ENCODE measurements around the gene NT5DC1.

Gene NT5DC1

DNA sequence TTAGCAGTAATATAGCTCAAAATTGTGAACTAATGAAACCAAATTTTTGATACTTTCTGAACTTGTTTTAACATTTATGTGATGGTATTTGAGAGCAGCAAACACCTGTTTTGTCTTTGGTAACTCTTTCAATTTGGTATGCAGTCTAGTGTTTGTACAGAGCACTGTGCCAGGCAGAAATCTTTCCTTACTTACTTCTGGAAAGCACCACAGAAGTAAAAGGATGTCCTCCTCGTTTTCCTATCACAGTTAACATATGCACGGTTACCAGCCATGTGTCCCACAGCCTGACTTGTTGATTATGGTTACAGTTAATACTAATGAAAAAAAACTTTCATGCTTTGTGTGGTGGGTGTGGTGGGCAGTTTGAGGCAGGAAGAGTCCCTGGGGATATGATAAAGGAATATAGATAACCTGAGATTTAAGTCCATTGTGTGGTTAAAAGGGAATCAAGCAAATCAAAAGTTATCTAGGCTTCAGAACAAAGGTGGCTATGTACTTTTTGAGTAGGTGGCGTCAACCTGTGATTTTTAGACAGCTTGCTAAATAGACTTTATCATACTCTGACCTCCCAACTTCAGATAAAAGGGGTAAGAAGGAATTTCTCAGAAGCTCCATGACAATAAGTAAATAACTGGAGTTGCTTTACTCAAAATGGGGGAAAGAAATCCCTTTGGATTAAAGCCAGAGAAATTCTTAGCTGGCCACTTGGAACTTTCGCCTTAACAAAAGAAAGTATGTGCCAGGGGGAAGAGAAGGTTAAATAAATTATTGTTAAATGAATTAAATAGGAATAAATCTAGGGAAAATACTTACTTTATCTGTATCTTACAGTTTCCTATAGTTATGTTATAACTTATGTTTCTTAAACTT lies 45.4 kb downstream of the NT5DC1 start:
- Histone ChIP-seq H3K9ac (ENCODE audit: low read depth, low read length) (no peak overlapping the region), H3K4me3 (ENCODE audit: low read depth, low read length) (no peak overlapping the region), H3K27me3 (ENCODE audit: control insufficient read depth, insufficient read depth, low read length) (no peaks in the 10 kb centered on the region), H3K9me3 (ENCODE audit: control insufficient read depth, insufficient read depth, low read length) (no peaks in the 10 kb centered on the region), H3K4me1 (ENCODE audit: control insufficient read depth, insufficient read depth, low read length) (no peaks in the 10 kb centered on the region), H3K36me3 (ENCODE audit: control insufficient read depth, insufficient read depth, low read length) (no peaks in the 10 kb centered on the region)

DNA sequence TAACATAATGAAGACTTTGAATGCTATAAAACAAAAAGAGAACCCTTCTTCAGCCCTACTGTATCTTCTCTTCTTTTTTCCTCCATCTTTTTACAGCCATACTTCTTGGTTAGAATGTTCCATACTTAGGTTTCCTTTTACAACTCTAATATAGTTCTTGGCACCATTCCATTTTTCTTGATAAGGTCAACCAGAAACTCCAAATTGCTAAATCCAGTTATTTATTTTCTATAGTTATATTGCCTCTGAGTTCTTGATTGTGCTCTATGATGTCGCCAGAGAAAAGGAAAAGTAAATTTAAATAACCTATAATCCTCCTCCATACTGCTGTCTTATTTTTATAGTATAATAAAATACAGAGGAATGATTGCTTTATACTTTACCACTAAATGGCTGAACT lies 52.0 kb downstream of the NT5DC1 start:
- no peaks in the 10 kb centered on the region for H3K27me3 ChIP-seq (ENCODE audit: control insufficient read depth, insufficient read depth, low read length)
- no peak overlapping the region for H3K9ac ChIP-seq (ENCODE audit: low read depth, low read length)
- no peaks in the 10 kb centered on the region for H3K4me1 ChIP-seq (ENCODE audit: control insufficient read depth, insufficient read depth, low read length)
- H3K36me3 ChIP-seq (ENCODE audit: control insufficient read depth, insufficient read depth, low read length): no peaks in the 10 kb centered on the region
- no peaks in the 10 kb centered on the region for H3K9me3 ChIP-seq (ENCODE audit: control insufficient read depth, insufficient read depth, low read length)
- no peak overlapping the region for H3K4me3 ChIP-seq (ENCODE audit: low read depth, low read length)

- Histone ChIP-seq H3K4me3 (ENCODE audit: low read depth, low read length) (no peak overlapping the region), H3K36me3 (ENCODE audit: control insufficient read depth, insufficient read depth, low read length) (no peaks in the 10 kb centered on the region), H3K4me1 (ENCODE audit: control insufficient read depth, insufficient read depth, low read length) (no peaks in the 10 kb centered on the region), H3K9ac (ENCODE audit: low read depth, low read length) (no peak overlapping the region), H3K9me3 (ENCODE audit: control insufficient read depth, insufficient read depth, low read length) (no peaks in the 10 kb centered on the region), H3K27me3 (ENCODE audit: control insufficient read depth, insufficient read depth, low read length) (no peaks in the 10 kb centered on the region)
Observed at GRCh38 chr6:116154887-116155286, 54.2 kb downstream of the NT5DC1 start.

DNA sequence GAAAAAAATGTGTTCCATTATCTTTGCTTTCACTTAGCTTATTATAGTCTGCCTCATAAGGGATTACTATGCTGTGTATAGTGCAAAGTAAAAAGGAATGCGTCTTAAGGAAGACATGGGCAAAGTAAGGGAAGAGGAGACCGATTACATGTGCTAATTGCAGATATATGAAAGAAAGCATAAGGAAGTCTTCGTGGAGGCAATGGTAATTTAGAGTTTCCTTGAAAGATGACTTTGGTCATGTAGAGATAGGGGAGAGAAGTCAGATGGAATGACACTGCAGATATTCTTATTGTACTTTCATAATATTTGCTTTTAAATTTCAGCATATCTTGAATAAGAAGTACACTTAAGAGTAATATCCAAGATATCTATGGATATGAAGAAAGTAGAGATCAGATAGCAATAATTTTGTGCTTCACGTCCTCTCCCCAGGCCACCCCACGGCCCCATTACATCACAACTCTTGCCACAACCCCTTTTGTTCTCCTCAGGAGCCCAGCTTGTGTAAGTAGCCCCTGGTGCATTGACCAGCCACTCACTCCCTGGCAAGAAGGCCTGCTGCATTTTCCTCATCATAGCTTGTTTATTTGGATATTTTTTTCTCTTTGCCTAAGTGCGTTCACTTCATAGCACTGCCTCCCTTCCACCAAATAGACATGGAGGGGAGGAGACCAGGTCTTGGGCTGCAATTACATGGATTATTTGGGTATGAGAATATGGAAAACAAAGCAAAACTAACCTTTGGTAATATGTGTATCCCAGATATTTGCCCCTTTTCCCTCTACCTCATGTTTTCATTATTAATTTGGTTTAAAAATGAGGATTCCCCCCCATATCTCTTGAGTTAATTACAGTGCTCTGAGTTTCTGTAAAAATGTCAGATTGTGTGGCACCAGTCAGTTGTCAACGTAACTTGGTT lies 56.0 kb downstream of the NT5DC1 start:
- H3K36me3 ChIP-seq (ENCODE audit: control insufficient read depth, insufficient read depth, low read length): no peaks in the 10 kb centered on the region
- H3K4me1 ChIP-seq (ENCODE audit: control insufficient read depth, insufficient read depth, low read length): no peaks in the 10 kb centered on the region
- no peak overlapping the region for H3K9ac ChIP-seq (ENCODE audit: low read depth, low read length)
- no peaks in the 10 kb centered on the region for H3K9me3 ChIP-seq (ENCODE audit: control insufficient read depth, insufficient read depth, low read length)
- H3K27me3 ChIP-seq (ENCODE audit: control insufficient read depth, insufficient read depth, low read length): no peaks in the 10 kb centered on the region
- H3K4me3 ChIP-seq (ENCODE audit: low read depth, low read length): no peak overlapping the region

- H3K4me1 ChIP-seq (ENCODE audit: control insufficient read depth, insufficient read depth, low read length): no peaks in the 10 kb centered on the region
- H3K36me3 ChIP-seq (ENCODE audit: control insufficient read depth, insufficient read depth, low read length): no peaks in the 10 kb centered on the region
- no peaks in the 10 kb centered on the region for H3K9me3 ChIP-seq (ENCODE audit: control insufficient read depth, insufficient read depth, low read length)
- H3K27me3 ChIP-seq (ENCODE audit: control insufficient read depth, insufficient read depth, low read length): no peaks in the 10 kb centered on the region
- no peak overlapping the region for H3K4me3 ChIP-seq (ENCODE audit: low read depth, low read length)
- no peak overlapping the region for H3K9ac ChIP-seq (ENCODE audit: low read depth, low read length)
Observed at GRCh38 chr6:116157391-116157790, 56.7 kb downstream of the NT5DC1 start.

GRCh38 chr6:116158641-116159040 lies 58.0 kb downstream of the NT5DC1 start:
- H3K4me3 ChIP-seq (ENCODE audit: low read depth, low read length): no peak overlapping the region
- H3K9me3 ChIP-seq (ENCODE audit: control insufficient read depth, insufficient read depth, low read length): no peaks in the 10 kb centered on the region
- no peaks in the 10 kb centered on the region for H3K4me1 ChIP-seq (ENCODE audit: control insufficient read depth, insufficient read depth, low read length)
- H3K9ac ChIP-seq (ENCODE audit: low read depth, low read length): no peak overlapping the region
- H3K36me3 ChIP-seq (ENCODE audit: control insufficient read depth, insufficient read depth, low read length): no peaks in the 10 kb centered on the region
- no peaks in the 10 kb centered on the region for H3K27me3 ChIP-seq (ENCODE audit: control insufficient read depth, insufficient read depth, low read length)

DNA sequence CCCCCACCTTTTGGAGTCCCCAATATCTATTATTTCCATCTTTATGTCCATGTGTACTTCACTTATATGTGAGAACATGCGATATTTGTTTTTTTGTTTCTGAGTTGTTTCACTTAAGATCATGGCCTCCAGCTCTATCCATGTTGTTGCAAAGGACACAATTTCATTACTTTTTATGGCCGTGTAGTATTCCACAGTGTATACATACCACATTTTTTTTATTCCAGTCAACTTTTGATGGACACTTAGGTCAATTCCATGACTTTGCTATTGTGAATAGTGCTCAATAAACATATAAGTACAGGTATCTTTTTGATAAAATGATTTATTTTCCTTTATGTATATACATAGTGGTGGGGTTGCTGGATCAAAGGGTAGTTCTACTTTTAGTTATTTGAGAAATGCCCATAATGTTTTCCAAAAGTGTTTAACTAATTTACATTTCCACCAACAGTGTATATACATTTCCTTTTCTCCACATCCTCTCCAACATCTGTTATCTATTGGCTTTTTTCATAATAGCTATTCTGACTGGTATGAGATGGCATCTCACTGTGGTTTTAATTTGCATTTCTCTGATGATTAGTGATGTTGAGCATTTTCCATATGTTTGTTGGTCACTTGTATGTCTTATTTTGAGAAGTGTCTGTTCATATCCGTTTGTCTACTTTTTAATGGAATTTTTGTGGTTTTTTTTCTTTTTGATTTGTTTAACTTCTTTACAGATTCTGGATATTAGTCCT lies 59.3 kb downstream of the NT5DC1 start:
- H3K4me1 ChIP-seq (ENCODE audit: control insufficient read depth, insufficient read depth, low read length): no peaks in the 10 kb centered on the region
- H3K9me3 ChIP-seq (ENCODE audit: control insufficient read depth, insufficient read depth, low read length): no peaks in the 10 kb centered on the region
- no peak overlapping the region for H3K4me3 ChIP-seq (ENCODE audit: low read depth, low read length)
- no peaks in the 10 kb centered on the region for H3K27me3 ChIP-seq (ENCODE audit: control insufficient read depth, insufficient read depth, low read length)
- no peak overlapping the region for H3K9ac ChIP-seq (ENCODE audit: low read depth, low read length)
- no peaks in the 10 kb centered on the region for H3K36me3 ChIP-seq (ENCODE audit: control insufficient read depth, insufficient read depth, low read length)

DNA sequence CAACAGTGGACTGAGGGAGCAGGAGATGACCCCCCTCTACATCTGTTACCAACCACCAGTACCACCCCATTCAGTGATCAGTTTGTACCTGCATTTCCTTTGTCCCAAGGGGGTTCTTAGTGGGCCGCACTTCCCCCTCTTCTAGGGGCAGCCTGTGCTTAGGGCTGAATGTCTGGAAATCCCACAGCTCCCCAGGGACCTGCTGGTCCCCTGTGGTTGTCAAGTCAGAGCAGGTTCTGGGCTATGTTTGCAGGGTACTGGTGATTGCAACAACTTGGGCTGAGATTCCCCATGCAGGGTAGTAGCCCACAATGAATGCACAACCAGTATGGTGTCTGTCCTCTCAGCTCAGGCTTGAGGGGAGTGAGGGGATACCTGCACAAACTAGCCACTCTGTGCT lies 64.9 kb downstream of the NT5DC1 start:
- Histone ChIP-seq H3K27me3 (ENCODE audit: control insufficient read depth, insufficient read depth, low read length) (no peaks in the 10 kb centered on the region), H3K4me1 (ENCODE audit: control insufficient read depth, insufficient read depth, low read length) (no peaks in the 10 kb centered on the region), H3K4me3 (ENCODE audit: low read depth, low read length) (no peak overlapping the region), H3K9me3 (ENCODE audit: control insufficient read depth, insufficient read depth, low read length) (no peaks in the 10 kb centered on the region), H3K36me3 (ENCODE audit: control insufficient read depth, insufficient read depth, low read length) (no peaks in the 10 kb centered on the region), H3K9ac (ENCODE audit: low read depth, low read length) (no peak overlapping the region)

DNA sequence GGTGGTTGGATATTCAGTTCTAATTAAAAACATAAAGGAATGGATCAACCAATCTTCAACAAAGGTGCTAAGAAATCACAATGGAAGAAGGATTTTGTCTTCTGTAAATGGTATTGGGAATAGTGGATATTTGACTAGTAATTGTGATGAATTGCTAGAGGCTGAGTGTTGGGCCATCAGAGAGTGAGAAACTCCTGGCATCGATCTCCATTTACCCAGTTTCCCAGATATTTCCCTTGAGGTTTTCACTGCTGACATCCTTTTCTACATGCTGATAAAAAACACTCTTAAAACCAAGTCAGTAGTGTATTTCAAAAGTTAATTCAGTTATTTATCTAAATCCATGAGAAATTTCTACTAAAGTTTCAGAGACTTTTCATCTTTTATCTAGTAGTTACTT lies 65.7 kb downstream of the NT5DC1 start:
- Histone ChIP-seq H3K4me1 (ENCODE audit: control insufficient read depth, insufficient read depth, low read length) (no peaks in the 10 kb centered on the region), H3K4me3 (ENCODE audit: low read depth, low read length) (no peak overlapping the region), H3K9ac (ENCODE audit: low read depth, low read length) (no peak overlapping the region), H3K27me3 (ENCODE audit: control insufficient read depth, insufficient read depth, low read length) (no peaks in the 10 kb centered on the region), H3K36me3 (ENCODE audit: control insufficient read depth, insufficient read depth, low read length) (no peaks in the 10 kb centered on the region), H3K9me3 (ENCODE audit: control insufficient read depth, insufficient read depth, low read length) (no peaks in the 10 kb centered on the region)

DNA sequence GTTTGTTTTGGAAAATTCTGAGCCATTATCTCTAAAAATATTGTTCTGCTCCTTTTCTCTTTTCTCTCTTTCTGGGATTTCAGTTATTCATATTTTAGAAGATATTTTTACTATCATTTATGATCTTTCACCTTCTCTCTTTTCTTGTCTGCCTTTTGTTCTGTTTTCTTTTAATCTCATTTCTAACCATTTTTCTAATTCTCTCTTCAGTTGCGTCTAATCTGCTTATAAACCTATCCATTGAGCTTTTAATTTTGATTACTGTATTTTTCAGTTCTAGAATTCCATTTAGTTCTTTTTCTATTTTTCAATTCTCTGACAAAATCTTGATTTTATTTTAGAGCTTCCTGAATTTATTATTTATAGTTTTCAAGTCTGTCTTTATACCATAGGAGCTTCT lies 67.5 kb downstream of the NT5DC1 start:
- H3K9ac ChIP-seq (ENCODE audit: low read depth, low read length): no peak overlapping the region
- H3K36me3 ChIP-seq (ENCODE audit: control insufficient read depth, insufficient read depth, low read length): no peaks in the 10 kb centered on the region
- no peaks in the 10 kb centered on the region for H3K9me3 ChIP-seq (ENCODE audit: control insufficient read depth, insufficient read depth, low read length)
- H3K4me3 ChIP-seq (ENCODE audit: low read depth, low read length): no peak overlapping the region
- no peaks in the 10 kb centered on the region for H3K27me3 ChIP-seq (ENCODE audit: control insufficient read depth, insufficient read depth, low read length)
- no peaks in the 10 kb centered on the region for H3K4me1 ChIP-seq (ENCODE audit: control insufficient read depth, insufficient read depth, low read length)

DNA sequence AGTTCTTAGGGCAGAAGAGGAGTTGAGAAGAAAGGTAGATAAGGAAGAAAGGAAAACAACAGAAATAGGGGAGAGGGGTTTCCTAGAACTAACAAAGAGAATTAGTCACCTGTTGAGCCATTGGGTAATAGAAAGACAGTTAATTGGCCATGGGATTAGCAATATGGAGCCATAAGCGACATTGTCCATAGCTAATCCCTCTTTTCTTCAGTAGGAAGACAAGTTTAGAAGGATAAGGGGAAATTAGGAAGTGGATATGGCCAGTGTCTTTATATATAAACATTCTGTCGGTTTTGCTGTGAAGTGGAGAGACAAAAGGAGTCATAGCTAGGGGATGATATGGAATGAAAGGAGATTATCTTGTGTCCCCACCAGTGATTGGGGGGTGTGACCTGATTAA lies 69.2 kb downstream of the NT5DC1 start:
- no peak overlapping the region for H3K4me3 ChIP-seq (ENCODE audit: low read depth, low read length)
- H3K36me3 ChIP-seq (ENCODE audit: control insufficient read depth, insufficient read depth, low read length): no peaks in the 10 kb centered on the region
- H3K9ac ChIP-seq (ENCODE audit: low read depth, low read length): no peak overlapping the region
- no peaks in the 10 kb centered on the region for H3K9me3 ChIP-seq (ENCODE audit: control insufficient read depth, insufficient read depth, low read length)
- H3K27me3 ChIP-seq (ENCODE audit: control insufficient read depth, insufficient read depth, low read length): no peaks in the 10 kb centered on the region
- H3K4me1 ChIP-seq (ENCODE audit: control insufficient read depth, insufficient read depth, low read length): no peaks in the 10 kb centered on the region
